WTC11 (cell line): ENCODE measurements around the gene UBXN2A. TPM values are rescaled to one million over a fixed set of nuclear protein-coding genes. Genes with fewer than 3 reads are reported as not detected.

Experiments
- ATAC-seq: fragments of 200-7000 bp; cut with Tn5 transposase; 2 replicates; pipeline ENCODE4 v1.10.0; 2021; ENCODE audit warnings: mild to moderate bottlenecking, moderate library complexity
- CTCF ChIA-PET: fragments of 300-600 bp; sonication (Branson Sonifier 250); formaldehyde crosslinking; loops from one replicate; lab custom pipeline; 2021; ENCODE audit warnings: antibody characterized with exemption; lab: Charles Lee
- POLR2A ChIA-PET: fragments of 350-600 bp; sonication (Branson Sonifier 250); formaldehyde crosslinking; loops from one replicate; lab custom pipeline; 2021; ENCODE audit warnings: antibody characterized with exemption; lab: Charles Lee
- DNase-seq: peaks from one replicate; pipeline ENCODE4 v3.0.0; 2021; ENCODE audit warnings: low spot score
- H3K27ac Mint-ChIP-seq: 2 replicates; pipeline ENCODE4 v1.8.0; 2021; ENCODE audit warnings: mixed read lengths
- H3K27me3 Mint-ChIP-seq: 2 replicates; pipeline ENCODE4 v1.8.0; 2021; ENCODE audit warnings: low read depth, mild to moderate bottlenecking, moderate library complexity, mixed read lengths
- H3K36me3 Mint-ChIP-seq: 2 replicates; pipeline ENCODE4 v1.8.0; 2021; ENCODE audit warnings: mixed read lengths
- H3K4me1 Mint-ChIP-seq: 2 replicates; pipeline ENCODE4 v1.8.0; 2022; ENCODE audit warnings: mixed read lengths
- H3K4me3 Mint-ChIP-seq: 2 replicates; pipeline ENCODE4 v1.8.0; 2021; ENCODE audit warnings: mild to moderate bottlenecking, moderate library complexity, mixed read lengths
- H3K9me3 Mint-ChIP-seq: 2 replicates; pipeline ENCODE4 v1.8.0; 2021; ENCODE audit warnings: mixed read lengths
- ATF2 ChIP-seq: sonication (generic); formaldehyde crosslinking; IDR thresholded peaks from 2 replicates; pipeline ENCODE4 v1.8.1; 2022; ENCODE audit warnings: low read depth, missing genetic modification reagents, borderline replicate concordance
- CTCF ChIP-seq: fragments of 200-600 bp; IDR thresholded peaks from 2 replicates; pipeline ENCODE4 v1.8.0; 2022; ENCODE audit warnings: antibody characterized with exemption
- GTF2I ChIP-seq: fragments of 250-450 bp; sonication (Bioruptor Pico); conservative IDR thresholded peaks from 2 replicates; pipeline ENCODE4 v1.4.0; 2021; ENCODE audit warnings: mild to moderate bottlenecking
- JAZF1 ChIP-seq: fragments of 250-450 bp; sonication (Bioruptor Pico); IDR thresholded peaks from 2 replicates; pipeline ENCODE4 v1.9.0; 2021; ENCODE audit warnings: moderate library complexity, mild to moderate bottlenecking, inconsistent platforms
- NFYB ChIP-seq: sonication (generic); formaldehyde crosslinking; conservative IDR thresholded peaks from 2 replicates; pipeline ENCODE4 v1.8.0; 2022; ENCODE audit warnings: low read depth, missing genetic modification reagents
- NR3C1 ChIP-seq: sonication (generic); formaldehyde crosslinking; conservative IDR thresholded peaks from 2 replicates; pipeline ENCODE4 v1.8.1; 2023; ENCODE audit warnings: low read depth, mild to moderate bottlenecking, missing genetic modification reagents
- SOX15 ChIP-seq: fragments of 250-450 bp; sonication (Bioruptor Pico); IDR thresholded peaks from 2 replicates; pipeline ENCODE4 v1.9.0; 2021; ENCODE audit warnings: mild to moderate bottlenecking
- TCF7 ChIP-seq: sonication (generic); formaldehyde crosslinking; IDR thresholded peaks from 2 replicates; pipeline ENCODE4 v1.8.0; 2022; ENCODE audit warnings: mild to moderate bottlenecking, low read depth, missing genetic modification reagents, moderate library complexity
- TEAD4 ChIP-seq: sonication (generic); formaldehyde crosslinking; IDR thresholded peaks from 2 replicates; pipeline ENCODE4 v1.8.0; 2022; ENCODE audit warnings: mild to moderate bottlenecking, missing genetic modification reagents
- ZMAT4 ChIP-seq: fragments of 250-450 bp; sonication (Bioruptor Pico); IDR thresholded peaks from 2 replicates; pipeline ENCODE4 v1.9.0; 2021; ENCODE audit warnings: mild to moderate bottlenecking
- ZNF121 ChIP-seq: sonication (generic); formaldehyde crosslinking; IDR thresholded peaks from 2 replicates; pipeline ENCODE4 v1.8.0; 2023; ENCODE audit warnings: missing genetic modification reagents
- ZNF317 ChIP-seq: sonication (generic); formaldehyde crosslinking; IDR thresholded peaks from 2 replicates; pipeline ENCODE4 v1.8.1; 2023; ENCODE audit warnings: low read depth, mild to moderate bottlenecking, moderate library complexity, missing genetic modification reagents, borderline replicate concordance
- ZNF671 ChIP-seq: fragments of 250-450 bp; sonication (Bioruptor Pico); IDR thresholded peaks from 2 replicates; pipeline ENCODE4 v1.8.0; 2021; ENCODE audit warnings: mild to moderate bottlenecking
- ZSCAN18 ChIP-seq: fragments of 250-450 bp; sonication (Bioruptor Pico); IDR thresholded peaks from 2 replicates; pipeline ENCODE4 v2.1.2; 2022; ENCODE audit warnings: mild to moderate bottlenecking, moderate library complexity
- total RNA-seq: library from RNA; stranded (reverse); gene quantifications from 3 replicates; pipeline ENCODE4 v1.2.3, GENCODE V29; 2021

Gene UBXN2A
- total RNA-seq, 1 experiment from 2014 or later = 16.8 TPM

GRCh38 chr2:24010477-24011249, 70.4 kb downstream of the UBXN2A start:
- H3K27me3 Mint-ChIP-seq = peaks cover 9% of the 10 kb centered on the region
- CTCF ChIA-PET = interaction anchor here (0.6 to 2.4 kb wide), 4 partner anchors 11 to 84 kb away, joined by 3 to 15 read pairs (median 3); partner anchors contain the start of gene ATAD2B
- no peaks in the 10 kb centered on the region for H3K36me3 Mint-ChIP-seq
- TF ChIP-seq JAZF1 (no peak), ZNF121 (CRISPR knock-in tag) (peak; percentile 60)
- TF ChIP-seq, all 79 proteins: peak for 1
- no peaks in the 10 kb centered on the region for H3K9me3 Mint-ChIP-seq
- DNase-seq (no peak), ATAC-seq (peak; percentile 45)
- peaks cover 23% of the 10 kb centered on the region for H3K4me1 Mint-ChIP-seq
- POLR2A ChIA-PET = interaction anchor here (1.3 kb wide), 1 partner anchor 9 kb away, joined by 4 read pairs; no protein-coding TSS in a partner anchor
- peak overlapping the region; percentile 18 for H3K4me3 Mint-ChIP-seq
- H3K27ac Mint-ChIP-seq = no peak overlapping the region

GRCh38 chr2:24011250-24012104, 71.2 kb downstream of the UBXN2A start:
- TF ChIP-seq TCF7 (CRISPR knock-in tag) (no peak), TEAD4 (CRISPR knock-in tag) (no peak), ZNF317 (CRISPR knock-in tag) (no peak), ATF2 (no peak), GTF2I (CRISPR knock-in tag) (no peak), CTCF (no peak), ZNF671 (CRISPR knock-in tag) (no peak), ZMAT4 (CRISPR knock-in tag) (no peak), NR3C1 (no peak), NFYB (CRISPR knock-in tag) (no peak), ZSCAN18 (CRISPR knock-in tag) (no peak), SOX15 (CRISPR knock-in tag) (no peak)
- Mint-ChIP-seq H3K27ac (no peak overlapping the region), H3K4me1 (peaks cover 30% of the 10 kb centered on the region), H3K9me3 (no peaks in the 10 kb centered on the region), H3K36me3 (no peaks in the 10 kb centered on the region), H3K27me3 (peaks cover 9% of the 10 kb centered on the region), H3K4me3 (peak overlapping the region; percentile 7; the same call in 1 of the 2 replicates)
- ChIA-PET CTCF (interaction anchor here (1.3 to 2.4 kb wide), 4 partner anchors 73 to 187 kb away, joined by 3 to 15 read pairs (median 8); partner anchors contain the start of gene ATAD2B), POLR2A (no interaction called here)
- DNase-seq = no peak
- ATAC-seq = no peak
